Amygdala (tissue), 56 donors: ENCODE measurements around the gene ITGB4.

Experiments used
- DNase-seq, 56 donors: peaks; one replicate each; lab custom pipeline; 2025; lab: John Stamatoyannopoulos, UW

The ITGB4 gene

DNA sequence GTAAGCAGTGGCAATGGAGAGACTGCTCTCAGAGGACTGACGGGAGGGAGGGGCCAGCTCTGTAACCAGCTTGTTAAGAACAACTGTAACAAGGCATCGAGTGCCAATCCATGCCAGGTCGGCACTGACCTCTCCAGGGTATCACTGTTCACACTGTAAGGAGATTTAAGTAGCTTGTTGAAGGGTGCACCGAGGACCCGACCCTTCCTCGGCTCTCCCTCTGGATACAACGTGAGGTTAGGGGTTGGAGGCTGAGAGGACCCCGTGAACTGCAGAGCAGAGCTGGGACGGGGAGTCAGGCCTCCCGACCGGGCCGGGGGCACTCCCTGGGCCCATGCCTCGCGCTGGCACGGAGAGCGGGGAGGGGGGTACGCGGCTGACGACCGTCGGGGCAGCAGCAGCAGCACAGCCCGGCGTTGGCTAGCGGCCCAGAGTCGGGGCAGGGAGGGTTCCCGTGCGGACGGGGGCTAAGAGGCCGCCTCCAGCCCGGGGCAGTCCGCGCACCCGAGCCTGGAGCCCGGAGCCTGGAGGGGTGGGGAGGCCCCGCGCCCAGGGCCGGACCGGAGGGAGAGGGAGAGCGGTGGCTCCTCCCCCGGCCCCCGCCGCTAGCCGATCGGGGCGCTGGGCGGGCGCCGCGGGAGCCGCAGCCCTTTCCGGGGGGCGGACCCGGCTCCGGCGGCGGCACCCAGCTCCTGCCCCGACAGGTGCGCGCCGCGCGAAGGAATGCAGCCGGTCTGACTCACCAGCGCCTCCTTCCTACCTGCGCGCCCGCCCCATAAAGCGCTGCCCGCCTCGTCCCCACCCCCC, at the start of gene ITGB4:
ITGB4 (plus strand) TSS at position 804 of the 807 bp plus-strand sequence. CDS start 3,245 bp downstream, outside the sequence.
- peak in 32 of 56 donors; percentile 16 to 67 (median 42) for DNase-seq

DNA sequence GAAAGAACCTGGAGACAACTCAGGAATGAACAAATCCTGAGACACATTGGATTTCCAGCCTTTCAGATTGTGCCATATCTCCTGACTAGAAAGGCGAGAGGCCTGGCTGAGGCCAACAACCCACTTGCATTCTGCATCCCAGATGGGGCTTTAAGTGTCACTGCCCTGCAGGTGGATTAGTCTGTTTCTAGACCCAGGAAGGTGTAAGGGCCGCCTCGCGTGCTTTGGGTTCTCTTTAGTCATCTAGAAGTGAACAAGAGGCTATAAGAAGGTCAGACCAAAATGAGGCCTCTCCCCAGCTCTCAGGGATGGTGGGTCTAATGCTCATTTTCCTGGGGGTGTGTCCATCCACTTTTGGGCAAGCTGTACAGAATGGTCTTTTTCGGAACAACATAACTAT, 49.2 kb upstream of the ITGB4 start:
- no peak for DNase-seq

GRCh38 chr17:75673487-75673886, 47.8 kb upstream of the ITGB4 start:
- no peak for DNase-seq

DNA sequence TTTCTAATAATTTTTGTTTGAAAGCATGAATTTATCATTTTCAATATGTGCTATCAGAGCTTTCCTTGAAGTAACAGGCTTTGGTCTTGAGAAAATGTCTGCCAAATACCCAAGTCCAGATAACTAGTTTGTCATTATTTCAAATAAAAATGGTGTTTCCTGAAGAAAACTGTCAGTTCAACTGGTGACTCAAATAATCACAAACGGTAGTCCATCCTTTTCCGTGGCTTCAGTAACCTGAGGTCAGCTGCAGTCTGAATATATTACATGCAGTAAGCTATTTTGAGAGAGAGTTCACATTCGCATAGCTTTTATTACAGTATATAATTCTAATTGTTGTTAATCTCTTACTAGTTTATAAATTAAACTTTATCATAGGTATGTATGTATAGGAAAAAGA, 44.8 kb upstream of the ITGB4 start:
- DNase-seq = no peak

DNA sequence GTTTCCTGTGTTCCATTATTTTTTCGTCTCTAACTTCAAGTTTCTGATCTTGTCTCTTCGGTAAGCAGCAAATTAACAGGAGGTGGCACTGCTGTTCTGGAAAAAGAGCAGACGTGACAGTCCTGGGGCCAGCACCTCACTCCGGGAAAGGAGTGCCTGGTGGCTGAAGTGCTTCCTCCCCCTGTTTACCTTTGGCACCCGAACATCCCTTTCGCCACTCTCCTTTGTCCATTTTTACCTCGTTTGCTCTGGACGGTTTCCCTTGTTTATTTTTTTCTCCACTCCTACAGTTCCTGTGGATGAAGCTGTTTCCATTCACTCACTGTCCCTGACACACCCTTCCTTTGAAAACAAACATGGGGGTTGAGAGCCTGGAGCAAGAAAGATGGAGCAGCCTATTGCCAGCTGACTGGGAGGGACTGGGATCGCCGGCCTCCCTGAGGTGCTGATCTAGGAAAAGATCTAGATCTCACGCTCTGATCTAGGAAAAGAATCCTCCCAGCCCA, 41.5 kb upstream of the ITGB4 start:
- peak in 14 of 56 donors; percentile 12 to 58 (median 30) for DNase-seq

DNA sequence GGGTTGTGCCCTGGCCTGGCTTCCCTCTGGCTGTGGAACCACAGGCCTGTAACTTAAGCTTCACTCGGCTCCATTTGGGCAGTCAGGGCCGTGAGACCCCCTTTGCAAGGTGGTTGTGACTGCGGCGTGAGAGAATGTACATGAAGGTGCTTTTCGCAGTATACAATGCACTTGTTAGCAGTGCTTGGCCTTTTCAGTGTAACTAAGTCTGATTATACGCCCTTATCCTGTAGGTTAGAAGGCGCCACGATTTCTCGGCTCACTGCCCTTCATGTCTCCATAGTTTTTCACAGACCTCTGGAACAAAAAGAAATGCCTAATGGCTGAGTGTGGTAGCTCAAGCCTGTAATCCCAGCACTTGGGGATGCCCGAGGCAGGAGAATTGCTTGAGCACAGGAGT, 40.8 kb upstream of the ITGB4 start:
- no peak for DNase-seq

DNA sequence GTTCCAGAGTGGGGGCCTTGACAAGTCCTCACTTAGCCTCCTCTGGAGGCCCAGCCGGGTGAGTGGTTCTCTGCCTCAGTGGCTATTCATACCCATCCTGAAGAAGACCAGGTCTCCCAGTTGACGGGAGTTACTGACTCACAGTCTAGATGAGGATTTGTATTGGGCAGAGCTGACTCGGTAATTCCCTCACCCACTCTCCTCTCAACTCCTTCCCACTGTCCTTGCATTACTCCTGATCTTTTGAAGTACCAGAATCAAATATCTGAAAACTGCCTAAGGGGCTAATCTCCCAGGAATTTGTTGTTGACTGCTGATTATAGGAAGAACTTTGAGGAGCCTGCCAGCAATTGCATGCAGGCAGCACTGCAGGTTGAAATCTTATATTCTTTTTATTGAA, 40.0 kb upstream of the ITGB4 start:
- no peak for DNase-seq

- DNase-seq = no peak
These were observed 37.7 kb upstream of the ITGB4 start for GRCh38 chr17:75683583-75683982.

DNA sequence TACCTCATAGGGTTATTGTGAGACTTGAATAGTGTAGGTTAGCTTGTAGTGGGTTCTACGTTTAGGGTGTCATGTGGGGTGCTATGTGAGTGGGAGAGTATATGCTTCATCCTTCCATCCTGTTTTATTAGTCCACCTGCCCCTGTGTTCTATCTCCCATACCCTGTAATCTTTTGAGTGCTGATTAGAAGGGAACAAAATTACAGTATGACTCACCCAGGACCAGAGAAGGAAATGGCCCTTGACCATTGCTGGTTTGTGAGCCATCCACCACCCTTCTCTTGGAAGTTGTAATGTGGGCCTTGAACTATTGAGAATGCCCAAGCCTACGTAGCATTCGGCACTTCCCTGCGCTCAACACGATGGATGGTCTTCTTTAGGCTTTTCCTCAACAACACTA, 37.0 kb upstream of the ITGB4 start:
- no peak for DNase-seq

GRCh38 chr17:75684924-75685323, 36.3 kb upstream of the ITGB4 start:
- no peak for DNase-seq

- DNase-seq = no peak
These were observed 35.8 kb upstream of the ITGB4 start for GRCh38 chr17:75685499-75685898.

- DNase-seq = peak in 1 of 56 donors; percentile 29
These were observed 32.9 kb upstream of the ITGB4 start for GRCh38 chr17:75688209-75688825.

DNA sequence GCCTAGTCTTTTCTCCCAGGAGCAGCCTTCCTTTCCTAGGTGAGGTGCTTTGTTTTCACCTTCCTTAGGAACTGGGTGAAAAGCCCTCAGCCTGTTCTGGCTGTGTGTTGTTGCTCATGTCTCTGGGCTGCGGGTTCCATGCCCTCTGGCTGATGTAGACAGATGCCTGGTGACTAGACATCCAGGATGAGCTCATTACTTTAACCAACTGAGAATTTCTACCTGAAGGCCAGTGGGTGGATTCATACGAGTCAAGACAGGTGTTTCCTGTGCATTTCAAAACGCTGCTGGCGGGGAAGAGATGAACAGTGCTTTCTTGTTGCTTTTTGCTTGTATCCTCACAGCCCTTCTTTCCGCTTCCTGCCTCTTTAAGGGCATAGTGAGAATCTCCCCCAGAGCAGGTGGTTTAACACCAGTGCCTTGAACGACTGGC, 31.8 kb upstream of the ITGB4 start:
- DNase-seq = no peak

DNA sequence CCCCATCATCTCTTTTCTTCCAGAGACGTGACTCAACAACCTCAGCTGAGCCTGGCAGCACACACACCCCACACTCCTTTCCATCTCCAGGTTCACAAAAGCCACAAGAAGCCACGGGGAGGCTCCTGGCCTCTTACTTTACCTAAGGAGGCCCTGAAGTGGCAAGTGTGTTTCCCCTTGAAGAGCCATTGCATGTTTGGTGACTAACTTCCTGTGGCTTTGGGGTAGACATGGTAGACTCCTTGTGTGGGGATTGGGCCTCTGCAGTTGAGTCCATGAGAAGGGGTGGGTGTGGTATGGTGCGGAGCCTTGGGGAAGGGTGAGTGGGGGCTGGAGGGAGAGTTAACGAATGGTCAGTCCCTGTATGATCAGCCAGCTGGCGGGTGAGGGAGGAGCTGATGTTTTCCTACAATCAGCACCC, 29.9 kb upstream of the ITGB4 start:
- peak in 1 of 56 donors; percentile 46 for DNase-seq

DNA sequence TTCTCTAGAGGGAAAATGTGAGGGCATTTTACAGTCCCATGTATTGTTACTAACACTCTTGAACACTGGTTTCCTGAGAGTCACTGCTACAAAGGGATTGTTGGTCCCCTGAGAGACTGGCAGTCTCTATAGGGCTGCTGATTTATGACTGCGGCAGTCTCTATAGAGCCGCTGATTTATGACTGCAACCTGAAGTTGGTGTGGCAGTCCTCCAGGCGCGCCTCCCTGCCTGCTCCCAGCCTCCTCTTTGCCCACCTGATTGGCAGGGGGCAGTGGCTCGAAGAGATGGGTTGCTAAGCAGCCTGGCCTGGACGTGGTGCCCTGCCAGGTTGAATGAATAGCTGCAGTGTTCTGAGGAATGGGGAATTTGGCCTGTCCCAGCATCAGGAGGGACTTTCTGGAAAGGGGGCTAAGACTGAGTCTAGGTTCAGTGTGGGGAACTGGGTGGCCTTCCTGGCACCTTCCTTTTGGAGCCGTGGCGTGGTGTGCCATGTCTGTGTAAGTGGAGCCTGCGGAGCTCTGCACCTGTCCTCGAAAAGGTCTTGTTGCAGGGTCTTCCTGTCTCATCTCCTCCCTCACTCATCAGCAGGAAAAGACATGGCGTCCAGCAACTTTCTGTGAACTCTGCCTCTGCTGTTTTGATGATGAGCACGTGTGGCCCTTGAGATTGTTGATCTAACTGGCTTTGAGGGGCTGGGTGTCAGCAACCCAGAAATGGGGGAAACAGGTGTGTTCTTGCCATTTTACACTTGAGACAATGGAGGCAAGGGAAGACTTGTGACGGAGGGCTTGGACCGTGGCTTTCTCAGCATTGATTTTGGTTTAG, 29.2 kb upstream of the ITGB4 start:
- peak in 48 of 56 donors; percentile 24 to 87 (median 64) for DNase-seq

- DNase-seq = peak in 6 of 56 donors; percentile 25 to 61 (median 56)
These were observed 28.3 kb upstream of the ITGB4 start for GRCh38 chr17:75692976-75693375.

DNA sequence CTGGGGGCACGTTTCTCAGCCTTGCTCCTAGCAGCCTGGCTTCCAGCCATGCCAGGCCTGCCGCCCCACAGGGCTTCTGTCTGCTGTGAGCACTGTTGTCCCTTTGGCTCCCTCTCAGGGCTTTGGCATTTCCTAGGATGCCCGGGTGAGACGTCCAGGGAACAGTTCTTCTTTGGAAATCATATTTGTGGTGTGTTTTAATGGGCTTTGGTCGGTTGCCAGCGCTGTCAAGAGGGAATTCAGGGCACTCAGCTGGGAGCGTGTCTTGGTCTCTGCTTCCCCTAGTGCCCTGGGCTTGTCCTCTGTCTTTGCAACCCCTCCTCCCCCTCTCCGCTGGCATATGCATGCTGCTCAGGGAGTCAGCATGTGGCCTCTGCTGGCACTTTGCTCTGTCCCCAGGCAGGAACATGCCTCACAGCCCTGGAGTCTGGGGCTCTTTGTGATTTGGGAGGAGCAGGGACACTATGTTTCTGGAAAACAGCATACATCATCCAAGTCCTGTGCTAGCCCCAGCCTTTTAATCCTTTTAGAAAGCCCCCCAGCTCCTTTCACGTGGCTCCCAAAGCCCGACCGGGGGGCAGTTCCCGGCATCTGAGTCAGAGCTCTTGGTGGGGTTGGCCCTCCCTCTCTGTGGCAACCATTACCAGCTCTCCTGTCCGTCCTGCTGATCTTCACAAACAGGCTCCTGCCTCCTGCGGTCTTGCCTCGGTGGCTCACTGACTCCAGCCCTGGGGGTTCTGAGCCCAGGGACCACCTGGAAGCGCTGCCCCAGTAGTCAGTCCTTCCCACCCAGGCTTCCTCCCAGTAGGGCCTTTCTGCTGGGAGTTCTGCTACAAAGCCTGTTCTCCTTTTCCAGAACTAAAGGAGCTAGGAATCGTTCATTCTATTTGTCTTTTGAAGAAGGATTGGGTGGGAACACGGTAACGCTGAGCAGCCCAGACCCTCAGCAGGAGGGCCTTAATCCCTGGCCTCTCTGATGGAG, 27.5 kb upstream of the ITGB4 start:
- peak in 54 of 56 donors; percentile 57 to 98 (median 89) for DNase-seq

DNA sequence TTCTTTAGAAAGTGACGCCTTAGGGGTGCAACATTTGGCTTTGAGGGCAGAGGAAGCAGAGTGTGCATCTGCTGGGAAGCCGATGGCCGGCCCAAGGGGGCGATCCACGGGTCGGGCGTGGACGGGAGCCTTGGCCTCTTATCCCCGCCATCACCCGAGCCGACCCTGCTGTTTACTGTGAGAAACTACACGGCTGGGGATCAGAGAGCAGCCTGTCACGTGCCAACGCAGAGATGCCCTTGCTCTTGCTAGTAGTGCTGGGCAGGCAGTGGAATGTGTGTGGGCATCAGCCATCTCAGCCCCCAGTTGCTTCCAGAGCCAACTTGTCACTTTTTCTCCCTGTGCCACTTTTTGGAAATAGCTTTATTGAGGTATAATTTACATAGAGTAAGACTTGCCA, 26.7 kb upstream of the ITGB4 start:
- DNase-seq = peak in 17 of 56 donors; percentile 16 to 57 (median 34)

DNA sequence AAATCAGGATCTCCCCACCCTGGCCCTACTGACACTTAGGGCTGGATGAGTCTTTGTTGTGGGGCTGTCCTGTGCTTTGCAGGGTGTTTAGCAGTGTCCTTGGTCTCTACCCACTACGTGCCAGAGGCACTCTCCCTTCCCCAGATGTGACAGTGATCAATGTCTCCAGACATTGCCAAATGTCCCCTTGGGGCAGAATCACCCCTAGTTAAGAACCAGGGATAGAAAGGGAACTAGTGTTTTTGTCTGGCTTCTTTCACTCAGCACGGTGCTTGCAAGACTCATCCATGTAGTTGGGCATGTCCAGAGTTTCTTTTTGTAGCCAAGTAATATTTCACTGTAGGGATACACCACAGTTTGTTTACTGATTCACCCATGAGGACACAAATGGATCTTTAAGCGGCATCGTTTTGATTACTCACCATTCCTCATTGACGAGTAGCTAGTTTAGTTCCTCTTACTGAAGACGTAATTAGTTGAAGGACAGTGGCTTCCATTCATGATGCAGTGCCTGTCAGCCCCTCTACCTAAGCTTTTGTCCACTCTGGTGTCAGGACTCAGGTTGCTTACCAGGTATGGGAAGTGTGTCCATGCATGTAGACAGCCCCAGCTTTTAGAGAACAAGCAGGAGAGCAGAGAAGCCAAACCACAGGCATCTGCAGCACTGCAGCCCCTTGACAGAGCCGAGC, 26.0 kb upstream of the ITGB4 start:
- DNase-seq = no peak
